ENCODE data around the gene COL25A1.
"Not testable (repeated sequence)": the region's sequence is repeated elsewhere in the genome, so short reads cannot be mapped to it uniquely, and the experiment has no call there.

Gene COL25A1

GRCh38 chr4:108991551-108992328, 310.7 kb downstream of the COL25A1 start:
- Histone ChIP-seq H2AFZ (ENCODE audit: low read depth, low read length) (no peak overlapping the region), H3K36me3 (replicated peaks; ENCODE audit: low read depth, low read length) (no peaks in the 10 kb centered on the region), H3K79me2 (ENCODE audit: low read length) (no peaks in the 10 kb centered on the region), H3K4me1 (ENCODE audit: low read length) (peaks cover 12% of the 10 kb centered on the region), H3K9ac (ENCODE audit: low read length) (no peak overlapping the region), H3K27me3 (ENCODE audit: low read depth, low read length) (no peaks in the 10 kb centered on the region), H3K9me3 (ENCODE audit: insufficient read depth, low read length) (no peaks in the 10 kb centered on the region), H3K4me3 (ENCODE audit: low read length) (no peak overlapping the region), H3K27ac (ENCODE audit: low read length) (no peak overlapping the region), H4K20me1 (ENCODE audit: insufficient read depth, low read length) (no peaks in the 10 kb centered on the region), H3K4me2 (ENCODE audit: low read length) (no peak overlapping the region)
- TF ChIP-seq EZH2phosphoT487 (IDR thresholded peaks at IDR 0.05; ENCODE audit: low read depth), result no peak
- TF ChIP-seq CTCF (IDR thresholded peaks at IDR 0.05; ENCODE audit: low read depth, low read length), result no peak

DNA sequence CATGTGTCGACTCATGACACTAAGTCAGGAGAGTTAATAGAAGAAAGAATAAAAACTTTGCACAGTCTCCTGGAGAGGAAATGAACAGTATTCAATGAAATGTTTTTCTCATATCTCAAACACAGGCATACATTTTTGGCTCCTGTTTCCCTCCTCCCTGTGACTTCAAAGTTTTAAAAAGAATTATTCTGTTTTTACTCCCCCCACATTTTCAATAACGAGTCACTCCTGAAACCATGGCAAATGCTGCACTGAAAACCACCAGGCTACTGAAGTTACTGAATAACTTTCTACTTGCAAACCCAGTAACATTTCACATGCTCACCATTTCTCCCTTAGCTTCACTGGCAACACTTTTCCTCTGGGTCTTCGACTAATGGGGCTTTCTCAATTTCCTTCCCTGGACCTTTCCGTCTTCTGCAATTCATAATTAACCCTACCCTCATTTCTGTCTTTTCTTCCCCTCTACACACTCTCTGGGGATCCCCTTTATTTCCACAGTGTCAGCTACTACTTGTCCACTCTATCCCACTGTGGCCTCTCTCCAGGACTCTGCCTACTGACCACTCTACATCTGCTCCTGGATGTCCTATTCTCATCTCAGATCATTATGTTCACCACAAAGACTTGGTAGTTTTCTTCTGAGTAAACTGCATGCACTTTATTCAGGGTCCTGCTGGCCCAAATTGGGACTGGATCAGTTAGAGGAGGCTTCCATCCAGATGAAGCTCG, 313.8 kb downstream of the COL25A1 start:
- H3K36me3 ChIP-seq (replicated peaks; ENCODE audit: low read depth, low read length), result no peaks in the 10 kb centered on the region
- H2AFZ ChIP-seq (ENCODE audit: low read depth, low read length), result 0 out of 2 replicates have a peak overlapping the region, but pooled peaks have one; percentile 60
- no peaks in the 10 kb centered on the region for H4K20me1 ChIP-seq (ENCODE audit: insufficient read depth, low read length)
- H3K9ac ChIP-seq (ENCODE audit: low read length), result no peak overlapping the region
- H3K4me2 ChIP-seq (ENCODE audit: low read length), result peak overlapping the region; percentile 45
- H3K27me3 ChIP-seq (ENCODE audit: low read depth, low read length), result no peaks in the 10 kb centered on the region
- no peaks in the 10 kb centered on the region for H3K9me3 ChIP-seq (ENCODE audit: insufficient read depth, low read length)
- H3K27ac ChIP-seq (ENCODE audit: low read length), result no peak overlapping the region
- peaks cover 12% of the 10 kb centered on the region for H3K4me1 ChIP-seq (ENCODE audit: low read length)
- no peaks in the 10 kb centered on the region for H3K79me2 ChIP-seq (ENCODE audit: low read length)
- no peak overlapping the region for H3K4me3 ChIP-seq (ENCODE audit: low read length)
- TF ChIP-seq EZH2phosphoT487 (IDR thresholded peaks at IDR 0.05; ENCODE audit: low read depth) (no peak), CTCF (IDR thresholded peaks at IDR 0.05; ENCODE audit: low read depth, low read length) (no peak)

- H2AFZ ChIP-seq (ENCODE audit: low read depth, low read length); H3K79me2 ChIP-seq (ENCODE audit: low read length); H3K27ac ChIP-seq (ENCODE audit: low read length); H3K4me2 ChIP-seq (ENCODE audit: low read length); H3K9me3 ChIP-seq (ENCODE audit: insufficient read depth, low read length); H3K4me3 ChIP-seq (ENCODE audit: low read length); H3K36me3 ChIP-seq (replicated peaks; ENCODE audit: low read depth, low read length); H3K9ac ChIP-seq (ENCODE audit: low read length); H4K20me1 ChIP-seq (ENCODE audit: insufficient read depth, low read length); H3K27me3 ChIP-seq (ENCODE audit: low read depth, low read length): not testable (repeated sequence)
- peaks cover 12% of the 10 kb centered on the region for H3K4me1 ChIP-seq (ENCODE audit: low read length)
These were observed 318.0 kb downstream of the COL25A1 start for GRCh38 chr4:108984495-108984894.

DNA sequence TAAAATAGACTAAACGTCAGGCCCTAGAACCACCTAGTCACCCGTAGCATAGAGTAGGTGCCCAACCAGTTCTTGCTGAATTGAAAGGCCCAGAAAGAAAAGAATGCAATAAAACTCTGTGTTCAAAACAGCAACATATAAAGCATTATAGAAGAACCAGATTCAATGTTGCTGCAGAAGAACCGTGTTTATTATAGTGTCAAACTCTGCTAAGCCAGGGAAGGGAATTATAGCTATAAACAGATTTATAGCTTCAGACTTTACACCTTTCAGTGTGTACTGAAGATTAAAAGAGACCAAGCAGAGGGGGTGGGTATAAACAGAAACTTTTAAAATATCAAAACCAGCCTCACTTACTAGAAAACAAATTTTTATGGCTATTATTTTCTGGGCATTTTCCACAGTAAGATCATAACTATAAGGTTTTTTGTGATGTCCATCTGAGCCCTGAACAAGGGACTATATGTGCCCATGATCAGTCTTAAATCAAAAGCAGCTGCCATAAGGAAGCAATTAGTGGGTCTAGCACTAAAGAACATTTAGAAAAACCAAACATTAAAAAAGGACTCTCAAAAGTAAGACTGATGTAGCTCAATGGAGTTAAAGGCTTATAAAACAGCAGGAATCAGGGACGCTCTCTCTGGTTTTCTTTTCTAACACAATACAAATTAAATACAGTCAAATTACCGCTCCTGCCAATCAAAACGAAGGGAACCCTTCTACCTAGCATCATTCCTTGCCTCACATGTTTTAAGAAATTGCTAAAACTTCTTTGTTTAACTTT, 319.9 kb downstream of the COL25A1 start:
- no peak for TF ChIP-seq EZH2phosphoT487 (IDR thresholded peaks at IDR 0.05; ENCODE audit: low read depth)
- no peak for TF ChIP-seq CTCF (IDR thresholded peaks at IDR 0.05; ENCODE audit: low read depth, low read length)
- H3K4me3 ChIP-seq (ENCODE audit: low read length), result no peak overlapping the region
- no peaks in the 10 kb centered on the region for H3K27me3 ChIP-seq (ENCODE audit: low read depth, low read length)
- no peak overlapping the region for H3K4me2 ChIP-seq (ENCODE audit: low read length)
- no peaks in the 10 kb centered on the region for H3K4me1 ChIP-seq (ENCODE audit: low read length)
- H3K9me3 ChIP-seq (ENCODE audit: insufficient read depth, low read length), result no peaks in the 10 kb centered on the region
- no peaks in the 10 kb centered on the region for H4K20me1 ChIP-seq (ENCODE audit: insufficient read depth, low read length)
- H3K36me3 ChIP-seq (replicated peaks; ENCODE audit: low read depth, low read length), result no peaks in the 10 kb centered on the region
- H3K79me2 ChIP-seq (ENCODE audit: low read length), result no peaks in the 10 kb centered on the region
- H3K27ac ChIP-seq (ENCODE audit: low read length), result no peak overlapping the region
- H2AFZ ChIP-seq (ENCODE audit: low read depth, low read length), result no peak overlapping the region
- no peak overlapping the region for H3K9ac ChIP-seq (ENCODE audit: low read length)
